Right cardiac atrium (tissue), 5 donors: ENCODE measurements around the gene SEMA4D. TPM values are rescaled to one million over a fixed set of nuclear protein-coding genes. Genes with fewer than 3 reads are reported as not detected.
A peak's percentile ranks its signal among the peaks of the same experiment; 100 is the strongest.

Experiments used
- ATAC-seq, 2 donors: fragments of 200-7000 bp; cut with Tn5 transposase; one replicate each; pipeline versions ENCODE4 v1.8.0 to v1.9.1; 2020; ENCODE audit warnings: moderate library complexity in 2 of 2, mild to moderate bottlenecking in 1 of 2
- DNase-seq, 3 donors: peaks; one replicate each; pipeline ENCODE4 v3.0.0-alpha.2; 2020
- H3K27ac ChIP-seq: one replicate; pipeline ENCODE4 v1.5.1; 2013; ENCODE audit warnings: mild to moderate bottlenecking, low read length, control low read depth, moderate library complexity
- H3K27me3 ChIP-seq: one replicate; pipeline ENCODE4 v1.6.1; 2013; ENCODE audit not compliant: control insufficient read depth, insufficient read depth
- H3K4me1 ChIP-seq: one replicate; pipeline ENCODE4 v1.6.1; 2013; ENCODE audit warnings: low read length; ENCODE audit not compliant: control insufficient read depth, insufficient read depth
- H3K4me3 ChIP-seq: one replicate; pipeline ENCODE4 v1.5.1; 2013; ENCODE audit warnings: low read length, control low read depth
- H3K9me3 ChIP-seq: one replicate; pipeline ENCODE4 v1.6.1; 2013; ENCODE audit warnings: low read length; ENCODE audit not compliant: control insufficient read depth
- WGBS: extraction: QIAGEN DNeasy Blood & Tissue Kit; methylation state at CpG from one replicate; pipeline ENCODE4 v1.1.7; 2013; 5-methylcytosine and 5-hydroxymethylcytosine counted together
- intact Hi-C, 4 donors: fragments of 100-400 bp; cut with DNase I; formaldehyde crosslinking; loops; one replicate each; pipeline versions ENCODE4 v1.11.0 to v1.14.0; 2022 to 2023
- polyA plus RNA-seq: library from polyadenylated mRNA; stranded (reverse); fragments of 200-250 nt; gene quantifications from one replicate; pipeline ENCODE4 v1.2.3, GENCODE V29; 2013
- total RNA-seq, 4 donors: library from RNA; stranded (reverse); fragmentation: NEBNext Ultra II Directional; extraction: Animal tissue kit (Norgen Biotek cat#: 25700); gene quantifications; one replicate each; pipeline ENCODE4 v1.2.1, GENCODE V29; 2021
- donor health status: healthy with polysubstance abuse.
- donor health status: DM: no; HTN: yes; CAD: no.
- donor health status: DM: no; HTN: no; CAD: no.
- donor health status: DM: no; HTN: yes; CAD: no; lungs with severe emphysema.
- donor health status: DM: yes; HTN: yes; CAD: no.

SEMA4D gene
- total and polyA plus RNA-seq, 5 donors, result 13.0 to 28.3 (median 26.1) TPM

DNA sequence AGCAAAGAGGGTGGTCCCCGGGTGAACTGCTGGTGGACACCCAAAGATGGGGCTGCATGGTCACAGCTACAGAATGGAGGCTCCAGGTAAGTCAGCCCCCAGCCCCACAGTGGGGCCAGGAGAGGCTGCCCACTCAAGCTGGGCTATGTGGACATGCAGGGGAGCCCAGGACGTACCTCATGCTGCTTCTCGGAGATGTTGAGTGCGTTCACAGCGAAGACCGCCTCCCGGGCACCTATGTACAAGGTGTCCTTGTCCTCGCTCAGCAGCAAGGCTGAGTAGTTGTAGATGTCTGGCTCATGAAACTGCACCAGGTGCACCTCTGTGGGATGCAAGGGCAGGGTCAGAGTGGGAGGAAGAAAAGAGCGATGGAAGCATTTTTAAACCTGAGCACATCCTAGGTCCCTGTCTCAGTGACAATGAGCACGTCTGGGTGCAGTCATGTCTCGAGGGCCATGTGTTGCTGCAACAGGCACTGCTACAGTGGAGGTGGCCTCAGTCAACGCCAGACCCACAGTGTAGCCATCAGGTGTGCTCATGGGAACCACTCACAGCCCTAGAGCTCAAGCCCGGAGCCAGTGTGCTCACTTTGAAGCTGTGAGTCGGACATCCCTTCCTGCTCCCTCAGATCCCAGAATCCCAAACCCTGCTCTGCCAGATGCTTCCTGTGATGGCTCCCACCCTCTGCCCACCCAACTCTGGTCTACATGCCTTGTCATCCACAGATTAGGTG, 95.1 kb downstream of the SEMA4D start:
- 94% methylated on average over 14 of the region's 14 CpGs for WGBS
- Histone ChIP-seq H3K27ac (no peak overlapping the region), H3K27me3 (no peaks in the 10 kb centered on the region), H3K4me3 (no peak overlapping the region), H3K9me3 (no peaks in the 10 kb centered on the region), H3K4me1 (no peaks in the 10 kb centered on the region)
- ATAC-seq (no peak), DNase-seq (peak in 1 of 3 donors; percentile 15)
- intact Hi-C loops, result no loop called here

DNA sequence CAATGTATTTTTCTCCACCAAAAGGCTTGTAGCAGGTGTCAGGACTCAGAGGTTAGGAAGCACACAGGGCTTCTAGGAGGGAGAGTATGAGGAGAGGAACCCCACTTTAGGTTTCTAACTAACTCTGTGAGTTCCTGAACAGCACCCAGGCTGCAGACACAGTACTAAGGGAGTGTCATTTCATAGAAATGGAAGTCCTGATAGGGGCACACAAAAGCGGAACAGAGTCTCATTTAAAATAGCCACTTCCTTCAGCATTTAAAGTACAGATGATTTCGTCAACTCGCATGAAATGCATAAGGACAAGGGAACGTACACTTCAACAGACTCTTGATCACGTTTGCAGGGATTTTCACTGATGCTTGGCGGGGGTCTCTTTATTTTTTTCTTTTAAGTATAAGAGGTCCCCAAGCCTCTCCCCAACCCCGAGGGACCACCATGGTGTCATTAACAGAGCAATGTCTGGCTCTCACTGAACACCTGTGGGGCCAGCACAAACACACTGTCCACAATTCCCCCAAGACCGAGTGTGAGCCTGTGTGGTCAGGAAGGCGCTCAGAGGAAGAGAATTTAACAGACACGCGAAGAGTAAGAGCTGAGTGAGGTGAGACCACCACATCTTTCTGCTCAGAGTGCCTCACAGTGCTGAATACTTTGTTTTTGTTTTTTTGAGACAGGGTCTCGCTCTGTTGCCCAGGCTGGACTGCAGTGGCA, 97.4 kb downstream of the SEMA4D start:
- Histone ChIP-seq H3K9me3 (no peaks in the 10 kb centered on the region), H3K4me1 (no peaks in the 10 kb centered on the region), H3K27ac (no peak overlapping the region), H3K4me3 (no peak overlapping the region), H3K27me3 (no peaks in the 10 kb centered on the region)
- ATAC-seq (peak; percentile 47 to 53), DNase-seq (no peak)
- intact Hi-C loops, result no loop called here
- WGBS, result 86% methylated on average over 12 of the region's 12 CpGs

DNA sequence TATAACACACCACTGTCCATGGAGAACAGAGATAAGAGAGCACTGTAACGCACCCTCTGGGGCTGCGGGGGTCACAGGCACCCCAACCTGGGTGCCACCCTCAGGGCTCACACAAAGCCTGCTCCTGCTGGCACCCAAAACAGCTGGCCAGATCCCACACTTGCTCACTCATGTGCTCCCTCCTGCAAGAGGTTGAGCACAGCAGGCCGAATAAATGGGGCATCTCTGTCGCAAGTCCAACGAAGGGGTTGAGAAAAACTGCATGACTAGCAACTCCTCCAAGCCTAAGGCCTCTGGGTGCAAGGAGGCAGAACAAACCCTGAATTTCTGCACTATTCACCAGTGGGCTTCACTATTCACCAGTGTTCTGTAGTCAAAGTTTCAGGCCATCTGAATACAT, 99.3 kb downstream of the SEMA4D start:
- no peak overlapping the region for H3K27ac ChIP-seq
- intact Hi-C loops, result no loop called here
- H3K4me3 ChIP-seq, result no peak overlapping the region
- H3K27me3 ChIP-seq, result no peaks in the 10 kb centered on the region
- no peaks in the 10 kb centered on the region for H3K9me3 ChIP-seq
- WGBS, result 88% methylated on average over 5 of the region's 5 CpGs
- ATAC-seq (no peak), DNase-seq (peak in 1 of 3 donors; percentile 16)
- no peaks in the 10 kb centered on the region for H3K4me1 ChIP-seq

DNA sequence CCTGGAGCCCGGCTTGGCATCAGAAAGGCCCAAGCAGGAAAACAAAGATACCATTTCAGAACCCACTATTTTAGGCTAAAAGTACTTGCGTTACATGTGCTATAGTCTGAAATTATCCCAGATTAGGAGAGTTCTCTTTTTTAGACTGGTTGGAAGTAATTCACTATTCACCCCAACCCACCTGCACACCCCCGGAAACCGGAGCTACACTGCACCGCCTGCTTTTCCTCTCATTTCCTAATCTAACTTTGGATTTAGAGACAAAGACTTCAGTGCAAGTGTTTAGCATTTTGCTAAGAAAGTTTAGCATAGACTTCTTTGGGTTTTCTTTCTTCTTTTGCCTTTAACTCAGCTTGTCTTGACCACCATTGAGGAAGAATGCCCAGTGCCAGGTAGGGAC, 100.4 kb downstream of the SEMA4D start:
- 85% methylated on average over 5 of the region's 5 CpGs for WGBS
- intact Hi-C loops, result no loop called here

DNA sequence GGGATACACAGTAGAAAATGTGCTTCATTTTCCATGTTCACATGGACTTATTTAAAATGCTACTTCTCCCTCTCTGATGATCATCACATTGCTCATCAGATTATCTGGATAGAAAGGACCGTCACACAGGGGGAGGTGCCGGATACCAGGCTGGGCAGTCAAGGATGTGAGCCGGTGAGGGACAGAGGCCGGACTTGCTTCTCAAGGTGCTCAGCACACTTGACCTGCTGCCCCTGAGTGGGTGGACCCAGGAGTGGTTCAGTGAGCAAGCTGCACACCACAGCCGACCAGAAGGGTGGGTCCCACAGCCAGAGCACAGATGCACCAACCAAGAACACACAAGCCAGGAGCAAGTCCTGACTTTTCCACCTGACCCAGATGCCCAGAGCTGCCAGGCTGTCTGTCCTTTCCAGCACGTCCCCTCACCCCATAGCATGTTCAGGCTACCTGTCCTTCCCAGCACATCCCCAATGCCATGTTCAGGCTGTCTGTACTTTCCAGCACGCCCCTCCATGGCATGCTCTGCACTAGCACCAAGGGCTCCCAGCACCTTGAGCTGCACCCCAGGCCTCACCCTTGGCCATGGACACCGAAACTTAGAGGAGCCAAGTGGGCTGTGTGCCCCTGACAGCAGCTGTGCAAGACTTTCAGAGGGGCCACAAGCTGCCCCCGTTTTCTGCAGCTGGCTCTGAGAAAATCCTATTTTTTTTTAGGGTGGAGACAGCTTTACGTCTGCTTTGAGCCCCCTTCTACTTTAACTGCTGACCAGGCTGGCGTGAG, 101.8 kb downstream of the SEMA4D start:
- H3K4me1 ChIP-seq, result no peaks in the 10 kb centered on the region
- no peak overlapping the region for H3K4me3 ChIP-seq
- peak in 1 of 2 donors; percentile 20 for ATAC-seq
- DNase-seq, result peak in 1 of 3 donors; percentile 31
- intact Hi-C loops, result no loop called here
- H3K27ac ChIP-seq, result no peak overlapping the region
- H3K9me3 ChIP-seq, result no peaks in the 10 kb centered on the region
- H3K27me3 ChIP-seq, result no peaks in the 10 kb centered on the region
- WGBS, result 89% methylated on average over 11 of the region's 11 CpGs

More for the DNA sequence above, 100.4 kb downstream of the SEMA4D start:
- H3K27ac ChIP-seq, result no peak overlapping the region
- H3K4me1 ChIP-seq, result no peaks in the 10 kb centered on the region
- H3K9me3 ChIP-seq, result no peaks in the 10 kb centered on the region
- no peak for DNase-seq
- no peaks in the 10 kb centered on the region for H3K27me3 ChIP-seq
- no peak for ATAC-seq
- no peak overlapping the region for H3K4me3 ChIP-seq

DNA sequence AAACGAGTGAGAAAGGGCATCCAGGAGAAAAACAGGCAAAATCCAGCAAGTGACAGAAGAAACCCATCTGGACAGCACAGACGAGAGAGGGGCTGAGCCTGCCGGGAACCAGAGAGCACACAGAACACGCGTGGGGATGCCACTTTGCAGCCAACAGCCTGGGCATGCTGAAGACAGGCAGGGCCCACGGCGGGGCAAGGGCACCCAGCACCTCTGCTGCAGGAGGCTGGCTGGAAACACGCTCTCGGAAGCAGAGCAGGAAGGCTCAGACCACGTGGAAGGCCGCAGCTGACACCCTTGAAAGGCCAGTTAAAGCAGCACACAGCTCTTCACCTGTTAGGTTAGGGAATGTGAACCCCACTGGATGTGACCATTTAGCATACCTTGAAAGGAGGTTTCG, 103.5 kb downstream of the SEMA4D start:
- Histone ChIP-seq H3K4me3 (no peak overlapping the region), H3K27ac (no peak overlapping the region), H3K4me1 (no peaks in the 10 kb centered on the region), H3K27me3 (no peaks in the 10 kb centered on the region), H3K9me3 (no peaks in the 10 kb centered on the region)
- ATAC-seq, result no peak
- intact Hi-C loops, result no loop called here
- DNase-seq, result peak in 1 of 3 donors; percentile 25
- 85% methylated on average over 12 of the region's 12 CpGs for WGBS

DNA sequence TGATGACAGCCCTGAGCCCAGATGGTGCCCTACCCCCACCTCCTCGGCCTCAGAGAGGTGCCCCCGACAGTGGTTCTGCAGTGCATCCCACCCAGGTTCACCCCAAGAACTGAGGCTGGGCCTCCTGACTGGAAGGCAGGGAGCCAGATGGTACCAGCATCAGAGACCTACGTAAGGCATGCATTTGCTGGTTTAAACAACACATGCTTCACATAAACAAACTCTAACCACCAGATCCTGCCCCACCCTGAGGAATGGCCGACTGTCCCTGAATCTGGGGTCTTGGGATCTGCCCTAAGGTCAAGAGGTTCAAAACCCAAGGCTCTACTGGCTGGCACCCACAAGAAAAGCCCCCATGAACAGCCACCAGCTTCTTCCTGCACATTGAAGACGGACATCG, 106.3 kb downstream of the SEMA4D start:
- no peaks in the 10 kb centered on the region for H3K4me1 ChIP-seq
- H3K4me3 ChIP-seq, result no peak overlapping the region
- DNase-seq (no peak), ATAC-seq (no peak)
- H3K9me3 ChIP-seq, result no peaks in the 10 kb centered on the region
- 91% methylated on average over 6 of the region's 6 CpGs for WGBS
- H3K27me3 ChIP-seq, result no peaks in the 10 kb centered on the region
- intact Hi-C loops, result no loop called here
- no peak overlapping the region for H3K27ac ChIP-seq

DNA sequence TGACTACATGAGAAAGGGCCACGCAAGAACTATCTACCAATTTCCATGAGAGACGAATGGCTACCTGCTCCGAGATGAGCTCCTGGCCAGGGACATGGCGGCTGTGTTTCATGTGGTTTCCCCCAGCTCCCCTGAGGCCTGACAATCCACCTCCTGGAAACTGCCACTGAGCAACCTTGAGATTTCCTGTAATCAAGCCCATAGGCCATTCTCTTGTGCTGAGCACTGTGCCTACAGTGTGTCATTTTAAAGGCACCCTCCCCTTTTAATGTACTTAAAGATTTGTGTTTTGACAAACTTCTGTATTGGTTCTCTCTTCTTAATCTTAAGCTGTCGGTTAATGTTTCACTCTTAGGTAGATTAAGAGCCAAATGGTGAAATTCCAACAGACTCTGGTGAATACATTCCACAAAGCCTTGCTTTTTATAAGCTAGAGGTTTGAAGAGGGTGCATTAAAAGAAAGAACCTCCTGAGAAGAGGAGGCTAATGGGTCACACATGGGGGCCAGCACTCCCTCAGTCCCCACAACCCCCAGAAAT, 107.3 kb downstream of the SEMA4D start:
- 92% methylated on average over 5 of the region's 5 CpGs for WGBS
- no peak for ATAC-seq
- Histone ChIP-seq H3K9me3 (no peaks in the 10 kb centered on the region), H3K27ac (no peak overlapping the region), H3K4me1 (no peaks in the 10 kb centered on the region), H3K4me3 (no peak overlapping the region), H3K27me3 (no peaks in the 10 kb centered on the region)
- peak in 1 of 3 donors; percentile 28 for DNase-seq
- intact Hi-C loops, result no loop called here

DNA sequence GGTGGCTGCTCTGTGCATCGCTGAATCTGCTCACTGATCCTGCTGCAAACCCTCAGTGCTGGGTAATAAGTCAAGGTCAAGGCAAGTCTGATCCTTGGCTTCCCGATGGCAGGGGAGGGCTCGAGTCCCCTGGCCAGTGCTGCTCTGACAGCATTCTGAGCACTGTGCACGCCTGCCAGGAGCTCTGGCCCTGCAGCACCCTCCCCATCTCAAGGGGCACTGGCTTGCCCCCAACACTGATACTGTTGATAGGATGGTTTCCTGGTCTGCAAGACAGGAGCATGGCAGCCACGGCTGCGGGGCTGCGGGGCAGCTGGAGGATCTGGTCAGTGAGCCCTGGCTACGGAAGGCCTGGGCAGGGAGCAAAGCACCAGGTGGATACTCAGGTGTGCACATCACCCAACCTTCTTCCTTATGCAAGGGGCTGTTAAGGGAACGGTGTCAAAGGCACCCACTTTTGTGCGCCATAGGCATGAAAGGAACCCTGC, 107.8 kb downstream of the SEMA4D start:
- intact Hi-C loops, result no loop called here
- Histone ChIP-seq H3K4me3 (no peak overlapping the region), H3K27me3 (no peaks in the 10 kb centered on the region), H3K9me3 (no peaks in the 10 kb centered on the region), H3K4me1 (no peaks in the 10 kb centered on the region), H3K27ac (no peak overlapping the region)
- ATAC-seq, result no peak
- WGBS, result 86% methylated on average over 10 of the region's 10 CpGs
- DNase-seq, result peak in 1 of 3 donors; percentile 21

DNA sequence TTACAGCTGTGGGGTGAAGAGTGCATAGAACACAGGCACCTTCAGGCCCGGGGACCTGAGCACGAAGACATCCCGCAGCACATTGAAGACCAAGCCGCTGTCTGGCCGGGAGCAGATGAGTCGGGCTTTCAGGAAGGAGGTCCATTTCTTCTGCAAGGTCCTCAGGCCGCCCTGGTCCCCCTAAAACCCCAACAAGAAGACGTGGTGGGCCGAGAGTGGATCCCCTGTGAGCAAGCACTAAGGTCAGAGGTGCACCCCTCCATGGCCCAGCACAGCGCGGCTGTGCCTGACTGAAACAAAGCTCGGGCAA, 109.1 kb downstream of the SEMA4D start:
- H3K4me1 ChIP-seq, result no peaks in the 10 kb centered on the region
- H3K4me3 ChIP-seq, result no peak overlapping the region
- no peaks in the 10 kb centered on the region for H3K27me3 ChIP-seq
- 97% methylated on average over 12 of the region's 12 CpGs for WGBS
- no peak overlapping the region for H3K27ac ChIP-seq
- DNase-seq (no peak), ATAC-seq (no peak)
- intact Hi-C loops, result no loop called here
- H3K9me3 ChIP-seq, result no peaks in the 10 kb centered on the region
